ENCODE data around the gene GALP. TPM values are rescaled to one million over a fixed set of nuclear protein-coding genes. Genes with fewer than 3 reads are reported as not detected.
"Not testable (repeated sequence)": the region's sequence is repeated elsewhere in the genome, so short reads cannot be mapped to it uniquely, and the experiment has no call there.

The GALP gene
- total RNA-seq, 1 donor from 2014 or later = not detected

GRCh38 chr19:56145698-56146097, 30.1 kb upstream of the GALP start:
- no peak for DNase-seq
- intact Hi-C loops (cut with DNase I) = no loop called here

GRCh38 chr19:56146904-56147303, 28.9 kb upstream of the GALP start:
- ATAC-seq (ENCODE audit: poor library complexity) = no peak
- no peak for DNase-seq
- intact Hi-C loops (cut with DNase I) = no loop called here

More at GRCh38 chr19:56145698-56146097, 30.1 kb upstream of the GALP start:
- ATAC-seq (ENCODE audit: poor library complexity) = no peak

- DNase-seq (no peak), ATAC-seq (ENCODE audit: poor library complexity) (no peak)
- intact Hi-C loops (cut with DNase I) = no loop called here
These were observed 28.5 kb upstream of the GALP start for GRCh38 chr19:56147307-56147706.

- no peak for DNase-seq
- ATAC-seq (ENCODE audit: poor library complexity) = no peak
- intact Hi-C loops (cut with DNase I) = no loop called here
These were observed 27.7 kb upstream of the GALP start for GRCh38 chr19:56148096-56148495.

- intact Hi-C loops (cut with DNase I); DNase-seq; ATAC-seq (ENCODE audit: poor library complexity): not testable (repeated sequence)
These were observed 26.7 kb upstream of the GALP start for GRCh38 chr19:56148955-56149655.

- DNase-seq (no peak), ATAC-seq (ENCODE audit: poor library complexity) (no peak)
- intact Hi-C loops (cut with DNase I) = loop anchor here (5.0 kb wide), 1 partner anchor 52 kb away; no protein-coding TSS in a partner anchor
These were observed 26.2 kb upstream of the GALP start for GRCh38 chr19:56149656-56150038.

GRCh38 chr19:56150358-56150757, 25.4 kb upstream of the GALP start:
- intact Hi-C loops (cut with DNase I) = loop anchor here (5.0 kb wide), 1 partner anchor 53 kb away; no protein-coding TSS in a partner anchor
- DNase-seq = no peak
- peak; percentile 58 for ATAC-seq (ENCODE audit: poor library complexity)

- DNase-seq (no peak), ATAC-seq (ENCODE audit: poor library complexity) (no peak)
- intact Hi-C loops (cut with DNase I) = loop anchor here (5.0 kb wide), 1 partner anchor 55 kb away; no protein-coding TSS in a partner anchor
These were observed 23.2 kb upstream of the GALP start for GRCh38 chr19:56152644-56153043.

GRCh38 chr19:56153507-56153906, 22.3 kb upstream of the GALP start:
- no peak for DNase-seq
- intact Hi-C loops (cut with DNase I) = loop anchor here (5.0 kb wide), 1 partner anchor 56 kb away; no protein-coding TSS in a partner anchor
- no peak for ATAC-seq (ENCODE audit: poor library complexity)

- DNase-seq = no peak
- ATAC-seq (ENCODE audit: poor library complexity) = peak; percentile 26
- intact Hi-C loops (cut with DNase I) = no loop called here
These were observed 20.6 kb upstream of the GALP start for GRCh38 chr19:56155124-56155687.

GRCh38 chr19:56156768-56157167, 19.0 kb upstream of the GALP start:
- intact Hi-C loops (cut with DNase I) = no loop called here
- ATAC-seq (ENCODE audit: poor library complexity) = peak; percentile 34
- DNase-seq = no peak

- DNase-seq (no peak), ATAC-seq (ENCODE audit: poor library complexity) (no peak)
- intact Hi-C loops (cut with DNase I) = no loop called here
These were observed 17.5 kb upstream of the GALP start for GRCh38 chr19:56158170-56158757.

- no peak for ATAC-seq (ENCODE audit: poor library complexity)
These were observed 16.7 kb upstream of the GALP start for GRCh38 chr19:56159009-56159559.

GRCh38 chr19:56159622-56160271, 16.1 kb upstream of the GALP start:
- ATAC-seq (ENCODE audit: poor library complexity) = no peak
- intact Hi-C loops (cut with DNase I) = no loop called here
- no peak for DNase-seq

More at GRCh38 chr19:56159009-56159559, 16.7 kb upstream of the GALP start:
- no peak for DNase-seq
- intact Hi-C loops (cut with DNase I) = no loop called here

- ATAC-seq (ENCODE audit: poor library complexity) (no peak), DNase-seq (no peak)
- intact Hi-C loops (cut with DNase I) = no loop called here
These were observed 14.3 kb upstream of the GALP start for GRCh38 chr19:56161534-56161933.

- intact Hi-C loops (cut with DNase I) = no loop called here
- DNase-seq (no peak), ATAC-seq (ENCODE audit: poor library complexity) (no peak)
These were observed 13.6 kb upstream of the GALP start for GRCh38 chr19:56162258-56162657.

GRCh38 chr19:56163097-56163496, 12.7 kb upstream of the GALP start:
- DNase-seq = no peak
- intact Hi-C loops (cut with DNase I) = no loop called here

GRCh38 chr19:56167064-56167578, 8.7 kb upstream of the GALP start:
- DNase-seq = no peak
- intact Hi-C loops (cut with DNase I) = no loop called here
- no peak for ATAC-seq (ENCODE audit: poor library complexity)

More at GRCh38 chr19:56163097-56163496, 12.7 kb upstream of the GALP start:
- no peak for ATAC-seq (ENCODE audit: poor library complexity)

GRCh38 chr19:56170261-56170660, 5.5 kb upstream of the GALP start:
- intact Hi-C loops (cut with DNase I) = loop anchor here (5.0 kb wide), 1 partner anchor 93 kb away; no protein-coding TSS in a partner anchor
- no peak for ATAC-seq (ENCODE audit: poor library complexity)
- DNase-seq = no peak
